ENCODE measurements around the gene PANK1. TPM values are rescaled to one million over a fixed set of nuclear protein-coding genes. Genes with fewer than 3 reads are reported as not detected.

Gene PANK1
- total RNA-seq: 1 to 10 TPM; 3.2 to 4.8 TPM

GRCh38 chr10:89644967-89645741, at the start of gene PANK1:
Gene PANK1, minus strand, starts transcription at chr10:89645242. Its CDS starts 351 bp downstream, at chr10:89644891.
- peaks cover 35% of the 10 kb centered on the region for H3K27me3 Mint-ChIP-seq
- H3K36me3 Mint-ChIP-seq: peaks cover 2% of the 10 kb centered on the region
- H3K9me3 Mint-ChIP-seq: no peaks in the 10 kb centered on the region
- ATAC-seq (ENCODE audit: low read depth) (peak; percentile 40), DNase-seq (peak; percentile 80)
- POLR2A ChIA-PET: no interaction called here
- H3K4me3 Mint-ChIP-seq: peak within 1 kb of the TSS; percentile 87
- peaks cover 10% of the 10 kb centered on the region for H3K4me1 Mint-ChIP-seq
- H3K27ac Mint-ChIP-seq: peak within 1 kb of the TSS; percentile 74

- H3K27me3 Mint-ChIP-seq: peaks cover 6% of the 10 kb centered on the region
- DNase-seq (no peak), ATAC-seq (ENCODE audit: low read depth) (no peak)
- H3K9me3 Mint-ChIP-seq: no peaks in the 10 kb centered on the region
- H3K27ac Mint-ChIP-seq: no peak overlapping the region
- H3K4me1 Mint-ChIP-seq: no peaks in the 10 kb centered on the region
- no peak overlapping the region for H3K4me3 Mint-ChIP-seq
- POLR2A ChIA-PET: no interaction called here
- peaks cover 3% of the 10 kb centered on the region for H3K36me3 Mint-ChIP-seq
These were observed 48.1 kb upstream of the PANK1 start for GRCh38 chr10:89693176-89693575.

DNA sequence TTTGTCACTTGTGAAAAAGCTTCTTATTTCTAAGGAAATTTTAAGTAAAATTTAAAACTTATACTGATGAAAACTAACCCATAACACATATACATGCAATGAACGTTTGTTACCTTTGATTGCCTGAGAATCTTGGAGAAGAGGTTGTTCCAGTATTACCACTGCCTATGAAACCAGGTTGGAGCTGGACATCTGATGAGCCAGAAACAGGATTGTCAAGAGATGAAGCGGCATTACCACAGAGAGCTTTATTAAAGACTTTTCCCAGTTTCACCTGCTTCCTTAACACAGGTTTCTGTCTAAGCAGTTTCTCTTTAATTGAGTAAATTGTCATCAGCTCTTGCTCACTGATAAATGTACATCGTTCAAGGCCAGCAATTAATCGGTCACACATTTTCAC, 47.4 kb upstream of the PANK1 start:
- Mint-ChIP-seq H3K36me3 (peaks cover 3% of the 10 kb centered on the region), H3K4me1 (no peaks in the 10 kb centered on the region), H3K9me3 (no peaks in the 10 kb centered on the region), H3K27ac (no peak overlapping the region), H3K4me3 (no peak overlapping the region), H3K27me3 (peaks cover 11% of the 10 kb centered on the region)
- DNase-seq (no peak), ATAC-seq (ENCODE audit: low read depth) (no peak)
- POLR2A ChIA-PET: no interaction called here

DNA sequence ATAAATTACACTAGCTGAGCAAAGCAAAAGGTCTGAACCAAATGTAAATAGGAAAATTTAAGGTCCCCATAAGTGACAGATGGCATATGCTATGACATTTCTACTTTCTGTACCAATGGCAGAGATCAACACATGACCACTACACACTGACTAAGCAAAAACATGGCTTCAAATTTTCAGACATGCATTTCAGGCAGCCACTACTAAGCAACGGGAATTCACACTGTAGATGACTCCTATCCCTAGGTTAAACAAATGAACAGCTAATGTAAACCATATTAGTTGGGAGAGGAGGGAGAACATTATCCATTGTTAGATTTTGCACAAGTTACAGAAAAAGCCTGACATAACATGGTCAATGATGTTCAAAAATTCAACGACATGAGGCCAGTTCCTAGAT, 45.0 kb upstream of the PANK1 start:
- Mint-ChIP-seq H3K27me3 (peaks cover 22% of the 10 kb centered on the region), H3K27ac (no peak overlapping the region), H3K9me3 (no peaks in the 10 kb centered on the region), H3K4me3 (no peak overlapping the region), H3K4me1 (peaks cover 3% of the 10 kb centered on the region), H3K36me3 (peaks cover 3% of the 10 kb centered on the region)
- POLR2A ChIA-PET: interaction anchor here (0.8 kb wide), 1 partner anchor 11 kb away, joined by 3 read pairs; the partner anchor contains the start of gene KIF20B
- ATAC-seq (ENCODE audit: low read depth) (no peak), DNase-seq (no peak)

GRCh38 chr10:89685936-89686335, 40.9 kb upstream of the PANK1 start:
- Mint-ChIP-seq H3K4me3 (no peak overlapping the region), H3K4me1 (peaks cover 3% of the 10 kb centered on the region), H3K27ac (no peak overlapping the region), H3K9me3 (no peaks in the 10 kb centered on the region), H3K27me3 (peaks cover 31% of the 10 kb centered on the region), H3K36me3 (no peaks in the 10 kb centered on the region)
- POLR2A ChIA-PET: no interaction called here
- ATAC-seq (ENCODE audit: low read depth): no peak
- no peak for DNase-seq

DNA sequence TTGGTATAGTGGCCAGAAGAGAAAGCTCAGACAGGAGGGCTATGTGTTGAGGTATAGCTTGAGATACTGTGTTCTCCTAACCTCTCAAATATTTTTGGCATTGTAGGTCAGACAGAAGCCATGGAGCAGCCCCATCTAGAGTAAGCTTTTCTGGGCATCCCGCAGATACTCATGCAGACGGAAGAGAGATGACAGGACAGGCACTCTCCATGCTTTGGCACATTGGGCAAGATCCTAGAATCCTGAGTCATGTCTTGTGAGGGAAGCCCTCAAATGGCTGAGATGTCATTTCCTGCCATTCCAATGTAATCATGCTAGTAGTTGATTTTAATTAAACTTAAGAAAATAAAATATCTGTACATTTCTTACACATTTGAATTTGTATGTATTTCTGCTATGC, 39.6 kb upstream of the PANK1 start:
- peaks cover 3% of the 10 kb centered on the region for H3K4me1 Mint-ChIP-seq
- no peak overlapping the region for H3K27ac Mint-ChIP-seq
- DNase-seq (no peak), ATAC-seq (ENCODE audit: low read depth) (no peak)
- H3K4me3 Mint-ChIP-seq: no peak overlapping the region
- POLR2A ChIA-PET: interaction anchor here (0.6 kb wide), 1 partner anchor 113 kb away, joined by 4 read pairs; no protein-coding TSS in a partner anchor
- peaks cover 35% of the 10 kb centered on the region for H3K27me3 Mint-ChIP-seq
- no peaks in the 10 kb centered on the region for H3K36me3 Mint-ChIP-seq
- H3K9me3 Mint-ChIP-seq: no peaks in the 10 kb centered on the region

- Mint-ChIP-seq H3K36me3 (no peaks in the 10 kb centered on the region), H3K4me1 (peaks cover 3% of the 10 kb centered on the region), H3K9me3 (no peaks in the 10 kb centered on the region), H3K27me3 (peaks cover 37% of the 10 kb centered on the region), H3K27ac (no peak overlapping the region), H3K4me3 (no peak overlapping the region)
- no peak for DNase-seq
- no peak for ATAC-seq (ENCODE audit: low read depth)
- POLR2A ChIA-PET: no interaction called here
These were observed 38.8 kb upstream of the PANK1 start for GRCh38 chr10:89683883-89684282.

- H3K4me3 Mint-ChIP-seq: no peak overlapping the region
- H3K9me3 Mint-ChIP-seq: no peaks in the 10 kb centered on the region
- no peaks in the 10 kb centered on the region for H3K4me1 Mint-ChIP-seq
- no peaks in the 10 kb centered on the region for H3K36me3 Mint-ChIP-seq
- POLR2A ChIA-PET: no interaction called here
- H3K27ac Mint-ChIP-seq: no peak overlapping the region
- DNase-seq (no peak), ATAC-seq (ENCODE audit: low read depth) (no peak)
- H3K27me3 Mint-ChIP-seq: peaks cover 29% of the 10 kb centered on the region
These were observed 34.9 kb upstream of the PANK1 start for GRCh38 chr10:89679986-89680385.

DNA sequence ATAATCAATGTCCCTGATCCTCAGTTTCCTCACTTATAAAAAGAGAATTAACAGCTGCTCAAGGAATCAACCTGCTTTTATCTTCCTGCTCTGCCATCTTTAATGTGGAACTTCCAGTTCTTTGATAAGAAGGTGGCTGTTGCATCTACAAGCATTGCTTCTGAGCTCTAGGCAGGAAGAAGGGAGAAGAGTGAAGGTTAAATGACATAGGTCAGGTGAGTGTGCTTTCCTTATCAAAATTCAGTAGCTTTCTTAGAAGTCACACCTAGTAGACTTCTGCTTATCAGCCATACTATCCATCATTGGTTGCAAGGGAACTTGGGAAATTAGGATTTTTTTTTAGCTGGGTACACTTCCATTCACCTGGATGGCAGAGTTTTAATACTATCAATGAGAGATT, 32.3 kb upstream of the PANK1 start:
- ATAC-seq (ENCODE audit: low read depth): no peak
- Mint-ChIP-seq H3K4me1 (no peaks in the 10 kb centered on the region), H3K4me3 (no peak overlapping the region), H3K27ac (no peak overlapping the region), H3K36me3 (no peaks in the 10 kb centered on the region), H3K27me3 (peaks cover 23% of the 10 kb centered on the region), H3K9me3 (no peaks in the 10 kb centered on the region)
- POLR2A ChIA-PET: no interaction called here
- DNase-seq: no peak

- DNase-seq (no peak), ATAC-seq (ENCODE audit: low read depth) (no peak)
- POLR2A ChIA-PET: no interaction called here
- H3K36me3 Mint-ChIP-seq: no peaks in the 10 kb centered on the region
- H3K27ac Mint-ChIP-seq: no peak overlapping the region
- H3K4me1 Mint-ChIP-seq: no peaks in the 10 kb centered on the region
- peaks cover 17% of the 10 kb centered on the region for H3K27me3 Mint-ChIP-seq
- H3K9me3 Mint-ChIP-seq: no peaks in the 10 kb centered on the region
- no peak overlapping the region for H3K4me3 Mint-ChIP-seq
These were observed 25.9 kb upstream of the PANK1 start for GRCh38 chr10:89670926-89671325.

GRCh38 chr10:89669985-89670384, 24.9 kb upstream of the PANK1 start:
- no peak for DNase-seq
- POLR2A ChIA-PET: interaction anchor here (0.6 kb wide), 1 partner anchor 1722 kb away, joined by 3 read pairs; no protein-coding TSS in a partner anchor
- no peak for ATAC-seq (ENCODE audit: low read depth)
- H3K4me1 Mint-ChIP-seq: no peaks in the 10 kb centered on the region
- H3K27ac Mint-ChIP-seq: no peak overlapping the region
- H3K4me3 Mint-ChIP-seq: no peak overlapping the region
- H3K9me3 Mint-ChIP-seq: no peaks in the 10 kb centered on the region
- no peaks in the 10 kb centered on the region for H3K36me3 Mint-ChIP-seq
- H3K27me3 Mint-ChIP-seq: peaks cover 17% of the 10 kb centered on the region

DNA sequence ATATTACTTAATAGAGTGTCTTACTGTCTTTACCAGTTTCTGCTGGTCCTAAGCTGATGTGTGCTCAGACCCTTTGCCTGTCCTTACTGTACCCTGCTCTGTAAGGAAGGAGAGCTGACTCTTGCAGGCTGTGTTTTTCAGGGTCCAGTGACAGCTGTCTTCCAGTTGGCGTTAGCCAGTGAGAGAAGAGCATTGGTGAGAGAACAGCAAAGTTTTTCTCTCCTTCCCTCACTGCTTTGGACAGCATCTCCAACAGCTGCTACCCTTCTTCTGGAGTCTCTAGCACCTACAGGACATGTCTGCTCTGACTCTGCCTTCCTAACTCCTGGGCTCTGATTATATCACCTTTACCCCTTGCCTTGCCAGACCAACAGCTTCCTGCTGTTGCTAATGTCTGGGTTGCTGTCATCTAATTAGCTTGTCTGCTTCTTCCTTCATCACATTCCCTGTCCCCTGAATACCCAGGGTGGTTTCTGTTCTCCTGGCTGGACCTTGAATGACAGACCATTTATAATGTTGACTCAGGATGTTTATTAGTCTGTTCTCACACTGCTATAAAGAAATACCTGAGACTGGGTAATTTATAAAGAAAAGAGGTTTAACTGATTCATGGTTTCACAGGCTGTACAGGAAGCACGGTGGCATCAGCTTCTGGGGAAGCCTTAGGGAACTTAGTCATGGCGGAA, 23.5 kb upstream of the PANK1 start:
- ATAC-seq (ENCODE audit: low read depth) (no peak), DNase-seq (no peak)
- no peaks in the 10 kb centered on the region for H3K36me3 Mint-ChIP-seq
- POLR2A ChIA-PET: no interaction called here
- no peak overlapping the region for H3K4me3 Mint-ChIP-seq
- no peaks in the 10 kb centered on the region for H3K9me3 Mint-ChIP-seq
- H3K27me3 Mint-ChIP-seq: peaks cover 17% of the 10 kb centered on the region
- no peak overlapping the region for H3K27ac Mint-ChIP-seq
- H3K4me1 Mint-ChIP-seq: no peaks in the 10 kb centered on the region

DNA sequence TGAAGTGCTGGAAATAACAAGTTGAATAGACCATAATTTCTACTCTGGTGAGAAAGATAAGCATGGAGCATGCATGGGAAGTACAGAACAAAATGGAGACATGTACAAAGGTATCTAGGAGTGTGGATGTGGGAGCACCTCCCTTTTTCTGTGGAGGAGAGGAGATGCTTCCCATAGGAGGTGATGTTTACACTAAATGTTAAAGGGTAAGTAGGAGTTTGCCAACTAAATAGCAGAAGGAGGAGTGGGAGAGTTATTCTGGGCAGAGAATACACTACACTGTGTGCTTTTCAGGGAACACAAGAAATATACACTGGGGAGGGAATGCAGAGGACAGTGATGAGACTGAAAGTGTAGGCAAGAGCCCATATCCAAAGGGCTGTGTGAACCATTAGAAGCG, 21.1 kb upstream of the PANK1 start:
- H3K4me1 Mint-ChIP-seq: no peaks in the 10 kb centered on the region
- no peak for DNase-seq
- H3K27me3 Mint-ChIP-seq: peaks cover 20% of the 10 kb centered on the region
- POLR2A ChIA-PET: no interaction called here
- ATAC-seq (ENCODE audit: low read depth): no peak
- H3K27ac Mint-ChIP-seq: no peak overlapping the region
- H3K36me3 Mint-ChIP-seq: no peaks in the 10 kb centered on the region
- H3K9me3 Mint-ChIP-seq: no peaks in the 10 kb centered on the region
- no peak overlapping the region for H3K4me3 Mint-ChIP-seq

- Mint-ChIP-seq H3K4me3 (no peak overlapping the region), H3K27ac (no peak overlapping the region), H3K4me1 (no peaks in the 10 kb centered on the region), H3K36me3 (no peaks in the 10 kb centered on the region), H3K9me3 (no peaks in the 10 kb centered on the region), H3K27me3 (peaks cover 24% of the 10 kb centered on the region)
- DNase-seq (no peak), ATAC-seq (ENCODE audit: low read depth) (no peak)
- POLR2A ChIA-PET: no interaction called here
These were observed 20.3 kb upstream of the PANK1 start for GRCh38 chr10:89665302-89665701.
